ENCODE results near the gene ERRFI1.
A peak's percentile ranks its signal among the peaks of the same experiment; 100 is the strongest.

ERRFI1 gene

DNA sequence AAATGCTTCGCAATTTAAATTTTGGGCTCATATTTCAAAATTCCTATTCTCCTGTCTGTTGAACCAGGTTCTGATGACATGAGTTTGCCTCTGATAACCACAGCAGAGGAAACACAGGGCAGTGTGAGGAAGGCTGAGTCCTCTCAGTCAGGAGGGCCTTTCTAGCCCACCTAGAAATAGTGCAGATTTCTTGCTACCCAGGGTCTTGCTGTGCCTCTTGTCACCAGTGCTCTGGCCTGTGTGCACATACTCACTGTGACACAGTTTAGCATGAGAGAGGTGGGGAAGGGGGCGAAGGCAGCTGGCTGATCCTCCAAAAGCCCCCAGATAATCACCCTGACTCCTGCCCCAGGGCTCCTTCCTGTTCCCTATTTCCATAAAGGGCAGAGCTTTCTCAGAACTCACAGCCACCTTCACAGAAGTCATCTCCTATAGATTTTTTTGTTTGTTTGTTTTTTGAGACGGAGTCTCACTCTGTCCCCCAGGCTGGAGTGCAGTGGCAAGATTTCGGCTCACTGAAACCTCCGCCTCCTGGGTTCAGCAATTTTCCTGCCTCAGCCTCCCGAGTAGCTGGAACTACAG is 23.7 kb downstream of the ERRFI1 start:
- DNase-seq, result no peak

DNA sequence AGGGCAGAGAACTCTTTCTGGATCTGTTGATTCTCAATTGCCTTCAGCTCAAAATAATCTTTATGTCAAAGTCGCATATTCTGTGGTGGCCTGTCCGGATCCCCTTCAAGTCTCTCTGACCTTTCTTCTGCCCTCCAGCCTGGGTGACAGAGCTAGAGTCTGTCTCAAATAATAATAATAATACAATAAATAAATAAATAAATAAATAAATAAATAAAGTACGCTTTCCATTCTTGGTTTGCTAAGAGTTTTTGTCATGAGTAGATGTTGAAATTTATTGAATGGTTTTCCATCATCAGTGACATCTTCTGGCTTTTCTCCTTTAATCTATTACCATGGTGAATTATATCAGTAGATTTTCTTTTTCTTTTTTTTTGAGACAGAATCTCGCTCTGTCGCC is 30.7 kb downstream of the ERRFI1 start:
- DNase-seq, result no peak

DNA sequence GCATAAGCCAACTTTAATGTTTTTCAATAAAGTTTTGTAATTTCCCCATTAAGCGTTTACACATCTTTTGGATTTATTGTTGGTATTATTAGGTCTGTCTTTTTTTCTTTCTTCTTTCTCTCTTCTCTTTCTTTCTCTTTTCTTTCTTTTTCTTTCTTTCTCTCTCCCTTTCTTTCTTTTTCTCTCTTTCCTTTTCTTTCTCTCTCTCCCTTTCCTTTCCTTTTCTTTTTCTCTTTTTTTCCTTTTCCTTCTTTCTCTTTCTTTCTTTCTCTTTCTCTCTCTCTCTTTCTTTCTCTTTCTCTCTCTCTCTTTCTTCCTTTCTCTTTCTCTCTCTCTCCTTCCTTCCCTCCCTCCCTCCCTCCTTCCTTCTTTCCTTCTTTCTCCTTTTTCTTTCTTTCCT is 31.3 kb downstream of the ERRFI1 start:
- DNase-seq, result no peak

DNA sequence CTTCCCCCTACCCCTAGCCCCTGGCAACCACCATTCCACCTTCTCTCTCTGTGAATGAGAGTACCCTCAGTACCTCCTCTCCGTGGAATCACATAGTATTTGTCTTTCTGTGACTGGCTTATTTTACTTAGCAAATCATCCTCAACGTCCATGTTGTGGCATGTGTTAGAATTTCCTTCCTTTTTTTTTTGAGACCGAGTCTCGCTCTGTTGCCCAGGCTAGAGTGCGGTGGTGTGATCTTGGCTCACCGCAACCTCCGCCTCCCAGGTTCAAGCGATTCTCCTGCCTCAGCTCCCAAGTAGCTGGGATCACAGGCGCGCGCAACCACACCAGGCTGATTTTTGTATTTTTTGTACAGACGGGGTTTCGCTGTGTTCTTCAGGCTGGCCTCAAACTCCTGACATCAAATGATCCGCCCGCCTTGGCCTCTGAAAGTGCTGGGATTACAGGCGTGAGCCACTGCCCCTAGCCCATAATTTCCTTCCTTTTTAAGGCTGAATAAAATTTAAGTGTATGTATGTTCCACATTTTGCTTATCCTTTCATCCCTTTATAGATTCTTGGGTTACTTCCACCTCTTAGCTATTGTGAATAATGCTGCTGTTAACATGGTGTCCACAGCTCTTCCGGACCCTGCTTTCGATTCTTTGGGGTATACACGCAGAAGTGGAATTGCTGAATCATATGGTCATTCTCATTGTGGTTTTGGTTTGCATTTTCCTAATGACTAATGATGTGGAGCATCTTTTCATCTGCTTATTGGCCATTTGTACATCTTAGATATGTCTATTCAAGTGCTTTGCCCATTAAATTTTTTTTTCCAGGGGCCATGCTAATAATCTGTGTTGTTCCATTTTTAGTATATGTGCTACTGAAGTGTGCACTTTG is 32.3 kb downstream of the ERRFI1 start:
- no peak for DNase-seq

DNA sequence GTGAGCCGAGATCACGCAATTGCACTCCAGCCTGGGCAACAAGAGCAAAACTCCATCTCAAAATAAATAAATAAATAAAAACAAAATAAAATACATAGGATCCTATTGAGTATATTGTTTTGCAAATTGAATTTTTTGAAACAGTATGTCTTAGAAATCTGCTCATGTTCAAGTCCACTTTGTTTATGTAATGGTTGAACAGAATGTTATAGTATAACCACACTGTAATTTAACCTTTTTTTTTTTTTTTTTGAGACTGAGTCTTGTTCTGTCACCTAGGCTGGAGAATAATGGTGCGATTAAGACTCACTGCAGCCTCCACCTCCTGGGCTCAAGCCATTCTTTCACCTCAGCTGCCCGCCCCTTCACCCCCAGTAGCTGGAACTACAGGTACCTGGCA is 33.2 kb downstream of the ERRFI1 start:
- no peak for DNase-seq

- DNase-seq, result no peak
Measured at GRCh38 chr1:7991504-7992440, 34.3 kb downstream of the ERRFI1 start.

DNA sequence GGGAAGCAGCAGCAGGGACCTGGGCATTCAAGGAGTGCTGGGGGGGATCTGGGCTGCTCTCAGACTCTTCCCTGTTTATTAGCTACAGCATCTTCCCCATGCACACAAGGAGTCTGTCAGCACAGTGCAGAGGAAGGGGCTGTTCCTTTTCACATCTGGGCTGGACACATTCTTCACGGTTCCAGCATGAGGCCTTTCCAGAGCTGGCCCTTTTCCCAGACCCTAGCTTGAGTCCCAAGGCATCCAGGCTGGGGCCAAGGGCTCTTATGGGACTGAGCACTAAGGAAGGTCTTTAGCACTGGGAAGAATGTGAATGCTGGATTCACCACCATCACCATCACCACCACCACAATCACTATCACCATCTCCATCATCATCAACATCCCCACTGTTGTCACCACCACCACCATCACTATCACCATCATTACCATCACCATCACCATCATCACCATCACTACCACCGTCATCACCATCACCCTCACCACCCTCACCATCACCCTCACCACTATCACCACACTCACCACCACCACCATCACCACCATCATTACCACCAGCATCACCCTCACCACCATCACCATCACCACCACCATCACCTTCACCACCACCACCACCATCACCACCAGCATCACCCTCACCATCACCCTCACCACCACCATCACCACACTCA is 36.2 kb downstream of the ERRFI1 start:
- no peak for DNase-seq

DNA sequence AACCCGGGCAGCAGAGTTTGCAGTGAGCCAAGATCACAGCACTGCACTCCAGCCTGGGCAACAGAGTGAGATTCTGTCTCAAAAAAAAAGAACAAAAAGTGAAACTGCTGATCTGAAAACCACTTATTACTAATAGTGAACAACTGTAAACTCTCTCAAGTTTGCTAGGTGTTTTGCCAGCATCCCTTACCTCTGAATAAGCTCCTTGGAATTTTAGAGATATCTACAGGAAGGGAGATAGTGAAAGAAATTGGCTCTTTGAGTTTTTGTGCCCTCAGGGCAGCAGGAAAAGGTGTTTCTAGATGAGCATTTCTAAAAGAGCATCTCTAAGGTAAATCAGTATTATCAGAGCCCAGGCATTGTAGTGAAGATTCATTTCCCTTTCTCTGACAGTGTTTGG is 37.5 kb downstream of the ERRFI1 start:
- DNase-seq, result no peak

GRCh38 chr1:7987528-7987927 is 38.6 kb downstream of the ERRFI1 start:
- no peak for DNase-seq

GRCh38 chr1:7985851-7986612 is 40.1 kb downstream of the ERRFI1 start:
- DNase-seq, result no peak

DNA sequence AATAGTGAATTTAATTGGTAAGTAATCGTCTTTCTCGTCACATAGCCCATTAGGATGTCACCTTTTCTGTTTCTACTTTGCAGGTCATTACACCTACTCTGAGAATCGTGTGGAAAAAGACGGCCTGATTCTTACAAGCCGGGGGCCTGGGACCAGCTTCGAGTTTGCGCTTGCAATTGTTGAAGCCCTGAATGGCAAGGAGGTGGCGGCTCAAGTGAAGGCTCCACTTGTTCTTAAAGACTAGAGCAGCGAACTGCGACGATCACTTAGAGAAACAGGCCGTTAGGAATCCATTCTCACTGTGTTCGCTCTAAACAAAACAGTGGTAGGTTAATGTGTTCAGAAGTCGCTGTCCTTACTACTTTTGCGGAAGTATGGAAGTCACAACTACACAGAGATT is 41.3 kb downstream of the ERRFI1 start:
- no peak for DNase-seq

GRCh38 chr1:7983086-7983778 is 42.9 kb downstream of the ERRFI1 start:
- DNase-seq, result no peak

DNA sequence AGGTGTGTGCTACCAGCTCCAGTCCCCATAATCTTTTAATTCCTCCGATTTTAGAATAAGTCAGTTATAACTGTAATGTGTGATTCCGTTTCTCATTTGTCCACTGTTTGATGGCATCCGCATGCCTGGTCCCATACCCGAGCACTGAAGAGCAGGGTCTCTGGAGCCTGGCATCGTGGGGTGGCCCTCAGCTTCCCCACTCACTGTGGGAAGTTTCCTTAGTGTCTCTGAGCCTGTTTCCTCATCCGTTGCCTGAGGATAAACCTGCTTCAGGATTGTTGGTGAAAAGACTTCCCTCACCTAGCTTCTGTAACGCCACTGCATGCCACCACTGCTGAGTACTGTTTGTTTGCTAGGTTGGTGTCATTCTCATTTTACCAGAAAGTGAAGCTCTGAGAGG is 45.1 kb downstream of the ERRFI1 start:
- DNase-seq, result no peak

DNA sequence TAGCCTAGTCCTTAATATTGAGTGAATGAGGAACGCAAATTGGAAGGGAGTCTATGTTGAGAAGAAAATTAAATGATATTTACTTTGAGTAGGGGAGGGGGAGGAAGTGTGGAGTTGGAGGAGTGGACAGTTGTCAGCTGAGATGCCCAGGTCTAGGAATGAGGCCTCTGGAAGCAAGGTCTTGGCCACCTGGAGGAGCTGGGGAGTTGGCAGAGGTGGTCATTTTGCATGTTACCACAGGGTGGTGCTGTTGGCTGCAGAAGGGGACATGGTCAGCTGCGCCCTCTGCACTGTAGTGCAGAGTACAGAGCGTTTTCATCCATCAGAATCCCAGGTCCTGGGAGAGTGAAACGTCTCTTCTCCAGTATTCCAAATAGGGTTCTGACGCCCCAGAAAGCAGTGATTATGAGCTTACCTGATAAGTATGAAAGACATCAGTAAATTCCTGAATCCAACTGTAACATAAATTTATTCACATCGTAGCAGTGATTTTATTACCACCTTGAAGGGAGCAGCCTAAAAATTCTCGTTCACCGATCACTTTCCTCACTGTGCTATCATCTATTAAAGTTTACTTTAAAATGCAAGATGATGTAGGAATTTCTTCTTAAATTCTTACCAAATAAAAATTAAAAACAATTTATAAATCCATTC is 50.8 kb downstream of the ERRFI1 start:
- DNase-seq, result peak; percentile 26 to 47

GRCh38 chr1:7973086-7973485 is 53.0 kb downstream of the ERRFI1 start:
- no peak for DNase-seq

- no peak for DNase-seq
Measured at GRCh38 chr1:7972285-7972684, 53.8 kb downstream of the ERRFI1 start.

DNA sequence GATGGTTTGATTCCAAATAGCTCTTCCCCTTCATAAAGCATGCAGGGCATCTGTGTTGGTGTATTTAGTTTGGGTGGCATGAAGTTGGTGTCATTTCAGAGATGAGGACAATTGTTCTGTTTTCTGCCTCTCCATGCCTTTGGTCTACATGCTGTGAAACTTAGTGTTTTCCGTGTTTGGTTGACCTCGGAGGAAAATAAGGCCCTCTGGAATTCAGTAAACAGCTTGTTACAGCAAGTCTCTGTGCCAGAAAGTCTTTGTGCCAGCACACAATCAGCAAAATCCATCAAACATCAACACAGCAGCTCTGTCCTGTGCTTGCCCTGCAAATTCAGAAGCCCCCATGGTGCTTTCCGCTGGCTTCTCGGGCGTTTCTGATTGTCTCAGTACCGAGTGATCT is 55.1 kb downstream of the ERRFI1 start:
- no peak for DNase-seq

DNA sequence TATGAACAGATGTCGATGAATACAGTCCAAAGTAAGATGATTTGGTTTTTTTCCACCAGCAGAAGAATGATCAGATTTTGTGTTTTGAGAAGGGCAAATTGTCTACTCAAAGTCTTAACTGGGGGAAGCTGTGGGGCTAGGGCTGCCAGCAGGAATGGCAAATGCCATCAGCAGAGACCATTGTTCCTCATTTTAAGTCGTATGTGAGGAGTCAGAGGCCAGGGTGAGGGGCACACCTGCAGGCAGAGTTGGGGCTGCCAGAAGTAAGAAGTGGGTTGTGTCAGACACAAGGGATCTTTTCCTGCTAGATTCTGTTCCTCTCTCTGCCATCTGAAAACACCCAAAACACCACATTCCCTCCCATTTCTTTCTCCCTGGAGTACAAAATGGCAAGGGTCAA is 55.9 kb downstream of the ERRFI1 start:
- no peak for DNase-seq

- no peak for DNase-seq
Measured at GRCh38 chr1:7967651-7968050, 58.5 kb downstream of the ERRFI1 start.

DNA sequence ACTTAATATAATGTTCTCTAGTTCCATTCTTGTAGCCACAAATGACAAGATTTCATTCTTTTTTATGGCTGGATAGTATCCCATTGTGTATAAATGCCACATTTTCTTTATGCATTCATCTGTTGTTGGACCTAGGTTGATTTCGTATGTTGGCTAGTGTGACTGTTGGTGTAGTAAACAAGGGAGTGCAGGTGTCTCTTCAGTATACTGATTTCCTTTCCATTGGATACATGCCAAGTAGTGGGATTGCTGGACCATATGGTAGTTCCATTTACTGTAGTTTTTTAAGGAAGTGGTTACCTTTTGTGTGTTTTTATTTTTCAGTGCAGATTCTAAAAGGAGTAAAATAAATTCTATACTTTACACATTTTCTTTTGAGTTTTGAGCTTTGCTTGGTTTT is 58.9 kb downstream of the ERRFI1 start:
- DNase-seq, result no peak

DNA sequence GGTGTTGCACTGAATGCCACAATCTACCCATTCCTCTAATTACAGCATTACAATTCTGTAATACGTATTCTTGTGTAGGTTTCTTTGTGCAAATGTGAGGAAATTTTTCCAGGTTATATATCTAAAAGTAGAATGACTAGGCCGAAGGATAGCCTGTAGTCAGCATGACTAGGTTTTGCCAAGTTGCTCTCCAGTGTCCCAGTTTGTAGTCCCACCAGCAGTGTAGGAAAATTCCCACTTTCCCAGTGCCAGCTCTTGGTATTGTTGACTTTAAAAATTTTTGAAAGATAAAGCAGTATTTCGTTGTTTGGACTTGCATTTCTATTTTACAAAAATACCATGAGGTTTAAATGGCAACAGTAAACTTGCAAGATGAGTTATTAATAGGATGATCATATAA is 61.6 kb downstream of the ERRFI1 start:
- DNase-seq, result no peak

All from NCI-H446 (cell line).